ENCODE data around the gene GAPT.

GAPT gene

DNA sequence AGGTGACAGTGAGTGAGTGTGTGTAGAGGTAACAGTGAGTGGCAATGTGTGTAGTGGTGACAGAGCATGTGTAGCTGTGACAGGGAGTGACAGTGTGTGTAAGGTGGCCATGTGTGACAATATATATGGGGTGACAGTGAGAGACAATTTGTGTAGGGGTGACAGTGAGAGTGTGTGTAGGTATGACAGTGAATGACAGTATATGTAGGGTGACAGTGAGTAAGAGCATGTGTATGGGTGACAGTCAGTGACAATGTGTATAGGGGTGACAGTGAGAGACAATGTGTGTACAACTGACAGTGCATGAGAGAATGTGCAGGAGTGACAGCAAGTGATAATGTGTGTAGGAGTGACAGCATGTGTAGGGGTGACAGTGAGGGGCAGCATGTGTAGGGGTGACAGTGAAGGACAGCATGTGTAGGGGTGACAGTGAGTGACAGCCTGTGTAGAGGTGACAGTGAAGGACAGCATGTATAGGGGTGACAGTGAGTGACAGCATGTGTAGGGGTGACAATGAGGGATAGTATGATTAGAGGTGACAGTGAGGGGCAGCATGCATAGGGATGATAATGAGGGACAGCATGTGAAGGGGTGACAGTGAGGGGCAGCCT lies 10.1 kb upstream of the GAPT start:
- TF ChIP-seq, protein P1, sequence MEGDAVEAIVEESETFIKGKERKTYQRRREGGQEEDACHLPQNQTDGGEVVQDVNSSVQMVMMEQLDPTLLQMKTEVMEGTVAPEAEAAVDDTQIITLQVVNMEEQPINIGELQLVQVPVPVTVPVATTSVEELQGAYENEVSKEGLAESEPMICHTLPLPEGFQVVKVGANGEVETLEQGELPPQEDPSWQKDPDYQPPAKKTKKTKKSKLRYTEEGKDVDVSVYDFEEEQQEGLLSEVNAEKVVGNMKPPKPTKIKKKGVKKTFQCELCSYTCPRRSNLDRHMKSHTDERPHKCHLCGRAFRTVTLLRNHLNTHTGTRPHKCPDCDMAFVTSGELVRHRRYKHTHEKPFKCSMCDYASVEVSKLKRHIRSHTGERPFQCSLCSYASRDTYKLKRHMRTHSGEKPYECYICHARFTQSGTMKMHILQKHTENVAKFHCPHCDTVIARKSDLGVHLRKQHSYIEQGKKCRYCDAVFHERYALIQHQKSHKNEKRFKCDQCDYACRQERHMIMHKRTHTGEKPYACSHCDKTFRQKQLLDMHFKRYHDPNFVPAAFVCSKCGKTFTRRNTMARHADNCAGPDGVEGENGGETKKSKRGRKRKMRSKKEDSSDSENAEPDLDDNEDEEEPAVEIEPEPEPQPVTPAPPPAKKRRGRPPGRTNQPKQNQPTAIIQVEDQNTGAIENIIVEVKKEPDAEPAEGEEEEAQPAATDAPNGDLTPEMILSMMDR (IDR thresholded peaks at IDR 0.05; ENCODE audit: extremely low read depth, missing control alignments) = no peak
- no peak for DNase-seq (ENCODE audit: low spot score)

DNA sequence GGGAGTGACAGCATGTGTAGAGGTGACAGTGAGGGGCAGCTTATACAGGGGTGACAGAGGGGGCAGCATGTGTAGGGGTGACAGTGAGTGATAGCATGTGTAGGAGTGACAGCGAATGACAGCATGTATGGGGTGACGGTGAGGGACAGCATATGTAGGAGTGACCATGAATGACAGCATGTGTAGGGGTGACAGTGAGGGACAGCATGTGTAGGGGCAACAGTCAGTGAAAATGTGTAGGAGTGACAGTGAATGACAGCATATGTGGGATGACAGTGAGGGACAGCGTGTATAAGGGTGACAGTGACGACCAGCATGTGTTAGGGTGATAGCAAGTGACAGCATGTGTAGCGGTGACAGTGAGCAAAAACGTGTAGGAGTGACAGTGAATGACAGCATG lies 9.4 kb upstream of the GAPT start:
- no peak for DNase-seq (ENCODE audit: low spot score)
- TF ChIP-seq, protein P1 (IDR thresholded peaks at IDR 0.05; ENCODE audit: extremely low read depth, missing control alignments) = no peak

GRCh38 chr5:58482536-58482935 lies 8.7 kb upstream of the GAPT start:
- TF ChIP-seq, protein P1 (IDR thresholded peaks at IDR 0.05; ENCODE audit: extremely low read depth, missing control alignments) = no peak
- DNase-seq (ENCODE audit: low spot score) = no peak

- TF ChIP-seq, protein P1 (IDR thresholded peaks at IDR 0.05; ENCODE audit: extremely low read depth, missing control alignments) = no peak
- no peak for DNase-seq (ENCODE audit: low spot score)
Observed at GRCh38 chr5:58484505-58484904, 6.7 kb upstream of the GAPT start.

DNA sequence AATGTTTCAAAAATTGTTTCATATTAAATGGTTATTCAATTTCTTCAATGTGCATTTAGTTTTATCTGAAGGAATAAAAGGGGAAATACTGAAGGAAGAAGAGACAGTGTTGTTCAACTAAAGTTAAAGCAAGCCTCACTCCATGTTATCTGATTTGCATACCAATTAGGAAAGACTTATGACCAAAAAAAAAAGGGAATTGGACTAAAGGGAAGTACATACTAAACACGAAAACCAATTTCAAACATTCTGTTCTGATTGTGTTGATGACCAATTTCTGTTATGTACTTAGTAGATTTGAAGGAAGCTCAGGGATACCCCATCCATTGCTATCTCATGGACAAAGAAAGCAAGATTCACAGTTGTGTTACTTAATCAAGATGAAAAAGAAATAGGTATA lies 4.9 kb upstream of the GAPT start:
- DNase-seq (ENCODE audit: low spot score) = no peak
- TF ChIP-seq, protein P1 (IDR thresholded peaks at IDR 0.05; ENCODE audit: extremely low read depth, missing control alignments) = no peak

DNA sequence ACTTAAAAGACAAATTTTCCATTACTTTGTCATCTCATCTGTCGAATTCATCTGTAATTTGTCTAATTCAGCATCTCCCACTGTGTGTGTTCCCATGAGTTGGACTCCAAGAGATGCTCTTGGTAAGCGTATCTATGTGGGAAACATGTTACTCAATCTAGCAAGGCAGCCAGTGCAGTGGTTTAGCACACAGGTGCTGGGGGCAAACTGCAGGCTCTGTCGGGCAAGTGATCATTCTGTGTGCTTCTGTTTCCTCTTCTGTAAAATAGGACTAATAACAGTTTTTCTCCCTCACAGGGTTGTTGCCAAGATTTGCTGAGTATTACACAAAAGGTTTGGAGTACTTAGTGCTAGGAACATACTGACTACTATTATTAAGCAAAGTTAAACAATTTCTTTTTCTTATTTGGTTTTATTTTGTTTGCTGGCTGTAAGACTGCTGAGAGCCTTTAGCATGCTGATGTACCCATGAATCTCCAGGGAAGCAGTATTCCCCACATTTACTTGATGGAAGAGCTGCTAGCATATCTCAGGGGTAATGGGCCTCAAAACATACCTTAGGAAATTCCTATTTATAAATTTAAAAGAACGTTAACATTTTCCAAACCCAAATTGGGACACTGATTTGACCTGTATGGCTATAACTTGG lies 709 bp upstream of the GAPT start:
- DNase-seq (ENCODE audit: low spot score) = no peak

GRCh38 chr5:58493141-58493540 lies 1.9 kb downstream of the GAPT start:
- TF ChIP-seq, protein P1 (IDR thresholded peaks at IDR 0.05; ENCODE audit: extremely low read depth, missing control alignments) = no peak

More for the DNA sequence above, 709 bp upstream of the GAPT start:
- TF ChIP-seq, protein P1 (IDR thresholded peaks at IDR 0.05; ENCODE audit: extremely low read depth, missing control alignments) = no peak

More at GRCh38 chr5:58493141-58493540, 1.9 kb downstream of the GAPT start:
- no peak for DNase-seq (ENCODE audit: low spot score)

Measured in GM20000 (cell line).